ENCODE data around the gene PXMP2.

The PXMP2 gene

GRCh38 chr12:132673288-132674179, 13.9 kb upstream of the PXMP2 start:
- H3K4me3 ChIP-seq (ENCODE audit: low read depth, low read length) = no peak overlapping the region
- no peak for TF ChIP-seq CTCF (IDR thresholded peaks at IDR 0.05; ENCODE audit: low read depth, low read length)
- TF ChIP-seq MAX (IDR thresholded peaks at IDR 0.05; ENCODE audit: low read depth, low read length) = no peak
- no peak for TF ChIP-seq MYC (IDR thresholded peaks at IDR 0.05; ENCODE audit: low read depth, low read length)
- TF ChIP-seq POLR2A (IDR thresholded peaks at IDR 0.05; ENCODE audit: extremely low read depth, insufficient read length) = no peak
- DNase-seq (ENCODE audit: low read depth) = no peak

GRCh38 chr12:132674561-132674960, 12.8 kb upstream of the PXMP2 start:
- DNase-seq (ENCODE audit: low read depth) = no peak
- TF ChIP-seq CTCF (IDR thresholded peaks at IDR 0.05; ENCODE audit: low read depth, low read length) (no peak), MYC (IDR thresholded peaks at IDR 0.05; ENCODE audit: low read depth, low read length) (no peak), MAX (IDR thresholded peaks at IDR 0.05; ENCODE audit: low read depth, low read length) (no peak), POLR2A (IDR thresholded peaks at IDR 0.05; ENCODE audit: extremely low read depth, insufficient read length) (no peak)

GRCh38 chr12:132675757-132676432, 11.5 kb upstream of the PXMP2 start:
- TF ChIP-seq MYC (IDR thresholded peaks at IDR 0.05; ENCODE audit: low read depth, low read length) (no peak), MAX (IDR thresholded peaks at IDR 0.05; ENCODE audit: low read depth, low read length) (no peak), POLR2A (IDR thresholded peaks at IDR 0.05; ENCODE audit: extremely low read depth, insufficient read length) (no peak), CTCF (IDR thresholded peaks at IDR 0.05; ENCODE audit: low read depth, low read length) (no peak)
- no peak overlapping the region for H3K4me3 ChIP-seq (ENCODE audit: low read depth, low read length)
- DNase-seq (ENCODE audit: low read depth) = no peak

More at GRCh38 chr12:132674561-132674960, 12.8 kb upstream of the PXMP2 start:
- no peak overlapping the region for H3K4me3 ChIP-seq (ENCODE audit: low read depth, low read length)

GRCh38 chr12:132677492-132677891, 9.9 kb upstream of the PXMP2 start:
- DNase-seq (ENCODE audit: low read depth) = no peak
- TF ChIP-seq POLR2A (IDR thresholded peaks at IDR 0.05; ENCODE audit: extremely low read depth, insufficient read length) (no peak), MYC (IDR thresholded peaks at IDR 0.05; ENCODE audit: low read depth, low read length) (no peak), CTCF (IDR thresholded peaks at IDR 0.05; ENCODE audit: low read depth, low read length) (no peak), MAX (IDR thresholded peaks at IDR 0.05; ENCODE audit: low read depth, low read length) (no peak)
- no peak overlapping the region for H3K4me3 ChIP-seq (ENCODE audit: low read depth, low read length)

GRCh38 chr12:132685400-132685799, 2.0 kb upstream of the PXMP2 start:
- H3K4me3 ChIP-seq (ENCODE audit: low read depth, low read length) = peak overlapping the region; percentile 75
- DNase-seq (ENCODE audit: low read depth) = peak; percentile 31

More at GRCh38 chr12:132685400-132685799, 2.0 kb upstream of the PXMP2 start:
- TF ChIP-seq POLR2A (IDR thresholded peaks at IDR 0.05; ENCODE audit: extremely low read depth, insufficient read length) (no peak), MYC (IDR thresholded peaks at IDR 0.05; ENCODE audit: low read depth, low read length) (no peak), MAX (IDR thresholded peaks at IDR 0.05; ENCODE audit: low read depth, low read length) (no peak), CTCF (IDR thresholded peaks at IDR 0.05; ENCODE audit: low read depth, low read length) (no peak)

Data from NB4 (cell line).